HG03521 (cell line): Measurements from ENCODE around the gene PALM3.

ENCODE experiments used
- ATAC-seq: cut with Tn5 transposase; IDR thresholded peaks from one replicate; pipeline ENCODE4 v1.9.1; 2021; ENCODE audit warnings: mild to moderate bottlenecking, moderate library complexity; ENCODE audit not compliant: unreplicated experiment

PALM3 gene

GRCh38 chr19:14061751-14062557 lies at the start of gene PALM3:
TSS of gene PALM3 (minus strand) at chr19:14062076. CDS start at chr19:14061980, 96 bp downstream.
- no peak for ATAC-seq

GRCh38 chr19:14111486-14111885 lies 49.6 kb upstream of the PALM3 start:
- no peak for ATAC-seq

- ATAC-seq = no peak
Measured at GRCh38 chr19:14110650-14111049, 48.8 kb upstream of the PALM3 start.

GRCh38 chr19:14107581-14108461 lies 45.9 kb upstream of the PALM3 start:
- ATAC-seq = no peak

- ATAC-seq = no peak
Measured at GRCh38 chr19:14106840-14107239, 45.0 kb upstream of the PALM3 start.

GRCh38 chr19:14105680-14106079 lies 43.8 kb upstream of the PALM3 start:
- no peak for ATAC-seq

- no peak for ATAC-seq
Measured at GRCh38 chr19:14103310-14103709, 41.4 kb upstream of the PALM3 start.

- ATAC-seq = no peak
Measured at GRCh38 chr19:14102756-14103155, 40.9 kb upstream of the PALM3 start.

GRCh38 chr19:14102102-14102696 lies 40.3 kb upstream of the PALM3 start:
- no peak for ATAC-seq

- no peak for ATAC-seq
Measured at GRCh38 chr19:14101003-14101545, 39.2 kb upstream of the PALM3 start.

- no peak for ATAC-seq
Measured at GRCh38 chr19:14097532-14098151, 35.8 kb upstream of the PALM3 start.

GRCh38 chr19:14096272-14096992 lies 34.6 kb upstream of the PALM3 start:
- no peak for ATAC-seq

GRCh38 chr19:14094854-14095253 lies 33.0 kb upstream of the PALM3 start:
- no peak for ATAC-seq

GRCh38 chr19:14093117-14093823 lies 31.4 kb upstream of the PALM3 start:
- ATAC-seq = no peak

GRCh38 chr19:14091813-14092462 lies 30.1 kb upstream of the PALM3 start:
- ATAC-seq = no peak

GRCh38 chr19:14091081-14091812 lies 29.4 kb upstream of the PALM3 start:
- ATAC-seq = peak; percentile 58

- peak; percentile 43 for ATAC-seq
Measured at GRCh38 chr19:14090509-14091080, 28.7 kb upstream of the PALM3 start, which contains the start of gene SAMD1. TSS of gene SAMD1 (minus strand) at chr19:14090751.
